ENCODE results near the gene HPCA.

The HPCA gene

GRCh38 chr1:32886004-32886827 is at the start of gene HPCA:
Gene HPCA, plus strand, starts transcription at chr1:32886491. Its CDS starts 2,408 bp downstream, at chr1:32888899.
- no peak within 1 kb of the TSS for H3K9ac ChIP-seq
- no peak within 1 kb of the TSS for H3K4me2 ChIP-seq
- TF ChIP-seq CTCF (conservative IDR thresholded peaks at IDR 0.05; ENCODE audit: low read depth, low read length) = peak; percentile 43
- H3K79me2 ChIP-seq (ENCODE audit: insufficient read depth, low read depth) = no peaks in the 10 kb centered on the region
- no peaks in the 10 kb centered on the region for H3K4me1 ChIP-seq (ENCODE audit: low read depth, poor library complexity, severe bottlenecking)
- H4K20me1 ChIP-seq (ENCODE audit: insufficient read depth) = no peaks in the 10 kb centered on the region
- no peak within 1 kb of the TSS for H3K4me3 ChIP-seq (IDR thresholded peaks at IDR 0.05; ENCODE audit: insufficient read depth, low read depth, low read length)
- no peak within 1 kb of the TSS for H3K27ac ChIP-seq
- no peaks in the 10 kb centered on the region for H3K36me3 ChIP-seq (ENCODE audit: insufficient read depth)
- peaks cover 19% of the 10 kb centered on the region; the same call in 1 of the 2 replicates for H3K27me3 ChIP-seq (ENCODE audit: insufficient read depth, low read depth)
- no peak within 1 kb of the TSS for H2AFZ ChIP-seq (ENCODE audit: low read depth)

- Histone ChIP-seq H3K36me3 (ENCODE audit: insufficient read depth) (0 out of 2 replicates have a peak, but pooled peaks cover 1% of the 10 kb centered on the region), H2AFZ (ENCODE audit: low read depth) (no peak overlapping the region), H3K27ac (no peak overlapping the region; the same call in 1 of the 2 replicates), H4K20me1 (ENCODE audit: insufficient read depth) (no peaks in the 10 kb centered on the region), H3K9ac (no peak overlapping the region), H3K27me3 (ENCODE audit: insufficient read depth, low read depth) (no peaks in the 10 kb centered on the region), H3K79me2 (ENCODE audit: insufficient read depth, low read depth) (no peaks in the 10 kb centered on the region), H3K4me3 (IDR thresholded peaks at IDR 0.05; ENCODE audit: insufficient read depth, low read depth, low read length) (no peak overlapping the region), H3K4me1 (ENCODE audit: low read depth, poor library complexity, severe bottlenecking) (peaks cover 6% of the 10 kb centered on the region), H3K4me2 (no peak overlapping the region)
- no peak for TF ChIP-seq CTCF (conservative IDR thresholded peaks at IDR 0.05; ENCODE audit: low read depth, low read length)
Measured at GRCh38 chr1:32848354-32849063, 37.8 kb upstream of the HPCA start.

GRCh38 chr1:32855861-32856617 is 30.3 kb upstream of the HPCA start:
- H3K4me2 ChIP-seq = no peak overlapping the region

More at GRCh38 chr1:32855861-32856617, 30.3 kb upstream of the HPCA start:
- Histone ChIP-seq H3K4me3 (IDR thresholded peaks at IDR 0.05; ENCODE audit: insufficient read depth, low read depth, low read length) (no peak overlapping the region), H3K4me1 (ENCODE audit: low read depth, poor library complexity, severe bottlenecking) (no peaks in the 10 kb centered on the region), H4K20me1 (ENCODE audit: insufficient read depth) (no peaks in the 10 kb centered on the region), H3K36me3 (ENCODE audit: insufficient read depth) (no peaks in the 10 kb centered on the region), H2AFZ (ENCODE audit: low read depth) (no peak overlapping the region), H3K9ac (no peak overlapping the region), H3K27me3 (ENCODE audit: insufficient read depth, low read depth) (no peaks in the 10 kb centered on the region), H3K27ac (no peak overlapping the region), H3K79me2 (ENCODE audit: insufficient read depth, low read depth) (no peaks in the 10 kb centered on the region)
- TF ChIP-seq CTCF (conservative IDR thresholded peaks at IDR 0.05; ENCODE audit: low read depth, low read length) = no peak
